Inferior parietal cortex (tissue), 1 donor: ENCODE measurements around the gene SH3PXD2B.
"Not testable (repeated sequence)": the region's sequence is repeated elsewhere in the genome, so short reads cannot be mapped to it uniquely, and the experiment has no call there.

Source experiments
- DNase-seq: peaks from one replicate; pipeline ENCODE4 v3.0.0-alpha.2; 2016; ENCODE audit errors: extremely low spot score

Gene SH3PXD2B

DNA sequence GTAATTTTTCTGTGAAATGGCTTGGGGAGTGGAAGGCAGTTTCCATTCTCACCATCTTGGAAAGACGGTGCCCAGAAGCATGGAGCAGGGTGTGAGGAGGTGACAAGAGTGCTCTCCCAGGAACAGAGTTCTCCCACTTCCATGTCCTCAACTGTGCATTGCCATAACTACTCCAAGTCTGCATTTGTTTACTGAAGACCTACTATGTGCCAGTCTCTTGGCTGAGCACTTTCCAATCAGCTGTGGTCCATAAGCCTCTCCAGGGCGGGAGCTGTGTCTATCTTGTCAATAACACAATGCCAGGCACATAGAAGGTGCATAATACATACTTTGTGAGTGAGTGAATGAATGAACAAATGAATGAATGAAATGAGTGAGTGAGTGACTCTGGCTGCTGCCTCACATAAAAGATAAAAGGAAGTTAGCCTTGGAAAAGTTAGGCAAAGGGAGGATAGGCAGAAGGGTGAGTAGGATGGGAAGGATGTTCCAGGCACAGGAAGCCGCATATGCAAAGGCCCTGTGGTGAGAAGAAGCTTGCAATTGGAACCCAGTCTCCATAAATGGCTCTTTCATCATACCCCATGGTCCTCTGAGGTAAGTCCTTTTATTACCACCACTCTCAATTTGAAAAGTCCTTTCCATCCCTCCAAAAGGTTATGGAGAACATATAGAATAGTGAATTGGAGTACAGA, 31.3 kb upstream of the SH3PXD2B start:
- DNase-seq, result no peak

DNA sequence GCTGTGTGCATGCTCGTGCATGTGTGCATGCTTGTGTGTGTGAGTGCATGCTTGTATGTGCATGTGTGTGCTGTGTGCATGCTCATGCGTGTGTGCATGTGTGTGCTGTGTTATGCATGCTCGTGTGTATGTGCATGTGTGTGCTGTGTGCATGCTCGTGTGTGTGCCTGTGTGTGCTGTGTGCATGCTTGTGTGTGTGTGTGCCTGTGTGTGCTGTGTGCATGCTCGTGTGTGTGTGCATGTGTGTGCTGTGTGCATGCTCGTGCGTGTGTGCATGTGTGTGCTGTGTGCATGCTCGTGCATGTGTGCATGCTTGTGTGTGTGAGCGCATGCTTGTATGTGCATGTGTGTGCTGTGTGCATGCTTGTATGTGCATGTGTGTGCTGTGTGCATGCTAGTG, 30.3 kb upstream of the SH3PXD2B start:
- DNase-seq, result no peak

DNA sequence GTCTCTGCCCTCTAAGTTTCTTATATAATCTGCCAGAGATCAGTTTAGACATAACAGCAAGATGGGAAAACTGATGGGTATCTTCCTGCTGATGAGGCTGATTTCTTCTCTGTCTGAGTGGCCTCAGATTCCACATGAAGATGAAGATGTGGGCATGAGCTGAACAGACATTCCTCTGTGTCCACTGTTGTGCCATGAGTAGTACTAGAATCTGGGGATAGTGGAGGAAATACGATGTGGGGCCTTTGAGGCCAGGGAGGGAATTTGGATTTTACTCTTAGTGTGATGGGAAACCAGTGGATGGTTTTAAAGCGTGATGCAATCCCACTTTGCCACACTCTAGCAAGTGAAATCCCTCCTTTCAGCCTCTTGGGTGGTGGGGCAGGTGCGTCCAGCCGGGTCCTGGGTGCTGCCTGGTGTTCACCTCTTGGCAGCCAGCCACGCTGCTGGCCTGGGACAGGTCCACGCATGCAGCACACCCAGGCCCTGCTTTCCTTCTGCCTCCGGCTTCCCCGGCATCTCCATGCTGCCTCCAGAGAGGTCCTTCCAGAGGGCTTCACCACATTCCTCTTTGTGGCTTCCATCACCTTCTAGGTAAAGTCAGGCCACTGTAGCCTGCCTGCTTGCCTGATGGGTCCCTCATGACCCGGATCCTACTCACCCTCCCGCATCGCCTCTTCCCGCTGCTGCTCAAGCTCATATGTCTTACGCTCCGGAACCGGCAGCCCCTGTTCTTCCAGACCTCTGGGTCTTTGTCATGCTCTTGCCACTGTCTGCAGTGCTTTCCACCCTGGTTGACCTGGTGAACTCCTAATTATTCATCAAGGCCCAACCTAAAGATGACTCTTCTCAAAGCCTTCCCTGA, 28.1 kb upstream of the SH3PXD2B start:
- DNase-seq, result no peak

DNA sequence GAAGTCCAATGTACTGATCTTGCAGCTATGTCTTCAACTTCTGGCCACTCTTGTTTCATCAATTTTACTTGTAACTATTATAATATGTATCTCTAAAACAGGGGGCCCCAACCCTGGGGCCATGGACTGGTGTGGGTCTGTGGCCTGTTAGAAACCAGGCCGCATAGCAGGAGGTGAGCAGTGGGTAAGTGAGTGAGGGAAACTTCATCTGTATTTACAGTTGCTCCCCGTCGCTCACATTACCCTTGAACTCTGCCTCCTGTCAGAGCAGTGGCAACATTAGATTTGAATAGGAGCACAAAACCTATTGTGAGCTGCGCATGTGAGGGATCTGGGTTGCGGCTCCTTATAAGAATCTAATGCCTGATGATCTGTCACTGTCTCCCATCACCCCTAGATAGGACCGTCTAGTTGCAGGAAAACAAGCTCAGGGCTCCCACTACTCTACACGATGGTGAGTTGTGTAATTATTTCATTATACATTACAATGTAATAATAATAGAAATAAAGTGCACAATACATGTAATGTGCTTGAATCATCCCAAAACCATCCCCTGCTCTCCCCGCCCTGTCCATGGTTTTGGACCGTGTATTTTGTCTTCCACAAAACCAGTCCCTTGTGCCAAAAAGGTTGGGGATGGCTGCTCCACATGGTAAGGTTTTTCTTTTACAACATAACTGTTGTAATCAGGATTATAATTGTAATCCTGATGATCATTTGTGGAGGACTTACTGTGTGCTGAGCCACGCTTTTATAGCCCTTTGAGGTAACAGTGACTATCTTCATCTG, 26.9 kb upstream of the SH3PXD2B start:
- no peak for DNase-seq

DNA sequence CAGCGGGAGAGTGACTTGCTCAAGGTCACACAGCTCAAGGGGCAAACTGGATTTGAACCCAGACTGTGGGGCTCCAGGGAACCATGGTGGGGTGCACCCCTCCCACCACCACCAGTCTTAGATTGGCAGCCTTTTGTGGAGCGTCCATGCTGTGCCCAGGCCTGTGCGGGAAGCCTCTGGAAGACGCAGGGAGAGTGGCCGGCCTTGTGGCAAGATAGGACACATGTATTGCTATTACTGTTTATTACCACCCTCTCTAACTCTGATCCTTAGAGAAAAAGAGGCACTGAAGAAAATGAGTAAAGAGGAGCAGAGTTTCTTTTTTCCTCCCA, 25.4 kb upstream of the SH3PXD2B start:
- no peak for DNase-seq

DNA sequence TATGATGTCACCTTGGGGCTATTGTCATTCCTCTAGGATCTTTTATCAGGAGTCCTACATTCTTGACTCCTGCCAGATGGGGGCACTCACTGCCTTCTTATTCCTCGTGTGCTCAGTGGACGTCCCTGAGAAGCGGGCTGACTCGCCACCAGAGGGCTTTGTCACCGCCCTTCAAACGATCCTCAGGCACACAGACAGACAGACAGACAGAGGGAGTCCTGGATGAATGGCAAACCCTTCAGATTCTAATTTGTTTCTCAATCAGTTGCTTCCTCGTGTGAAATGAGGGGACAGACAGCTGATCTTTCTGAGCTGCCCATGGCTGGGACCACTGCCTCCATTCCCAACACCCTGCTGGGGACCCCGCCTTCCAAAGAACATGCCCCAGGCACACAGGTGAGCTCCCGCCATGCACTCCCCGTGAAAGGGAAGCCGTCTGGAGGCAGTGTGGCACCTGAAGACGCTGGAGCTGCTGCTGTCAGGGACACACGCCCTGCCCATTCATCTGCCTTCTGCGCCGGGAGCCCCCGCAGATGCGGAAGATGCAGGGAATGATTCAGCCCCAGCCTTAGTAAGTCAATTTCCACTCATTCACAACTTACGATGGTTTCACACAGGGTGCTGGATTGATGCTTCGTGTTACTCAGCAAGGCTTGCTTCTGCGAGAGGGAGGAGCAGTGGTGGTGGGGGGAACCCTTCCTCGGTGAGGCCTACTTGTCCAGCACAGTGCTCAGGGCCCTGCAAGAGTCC, 24.9 kb upstream of the SH3PXD2B start:
- DNase-seq, result peak; percentile 95

DNA sequence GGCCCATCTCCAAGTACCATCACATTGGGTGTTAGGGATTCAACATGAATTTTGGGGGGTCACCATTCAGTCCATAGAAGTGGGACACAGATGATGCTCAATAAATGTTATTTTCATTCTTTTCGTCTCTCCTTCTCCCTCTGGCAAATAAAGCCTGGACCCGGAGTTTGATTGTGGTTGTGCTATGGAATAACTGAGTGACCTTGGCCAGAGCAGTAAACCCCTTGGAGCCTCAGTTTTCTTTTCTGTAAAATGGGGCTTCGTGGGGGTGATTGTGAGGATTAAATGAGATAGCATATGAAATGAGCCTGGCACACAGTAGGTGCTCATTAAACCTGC, 24.3 kb upstream of the SH3PXD2B start:
- not testable (repeated sequence) for DNase-seq

DNA sequence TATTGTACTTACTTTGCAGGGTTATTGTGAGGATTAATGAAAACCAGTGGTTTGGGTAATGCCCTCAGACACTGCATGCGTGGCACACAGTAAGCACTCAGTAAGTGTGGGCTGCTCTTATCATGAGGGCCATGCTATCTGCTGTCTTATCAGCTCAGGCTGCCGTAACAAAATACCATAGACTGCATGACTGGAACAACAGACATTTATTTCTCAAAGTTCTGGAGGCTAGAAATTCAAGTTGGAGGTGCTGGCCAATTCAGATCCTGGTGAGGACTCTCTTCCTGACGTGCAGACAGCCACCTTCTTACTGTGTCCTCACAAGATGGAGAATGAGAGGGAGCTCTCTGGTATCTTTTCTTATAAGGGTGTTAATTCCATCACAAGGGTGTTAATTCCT, 23.9 kb upstream of the SH3PXD2B start:
- no peak for DNase-seq

DNA sequence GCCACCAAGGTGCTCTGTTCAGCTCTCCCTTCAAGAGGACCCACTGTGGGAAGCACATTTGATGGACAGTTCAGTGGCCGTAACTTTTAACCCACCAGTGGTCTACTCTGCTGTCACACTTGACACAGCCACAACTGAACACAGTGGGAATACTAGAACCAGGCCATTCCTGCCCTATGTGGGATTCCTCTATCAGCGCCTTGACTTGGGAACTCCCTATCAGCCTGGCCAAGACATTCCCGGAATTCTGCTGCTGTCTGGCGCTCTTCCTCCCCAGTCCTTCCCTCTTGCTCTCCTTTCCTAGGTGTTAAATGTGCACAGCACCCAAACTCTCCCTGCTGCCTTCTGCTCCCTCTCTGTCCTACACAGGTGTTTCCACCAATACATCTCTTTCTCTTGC, 23.1 kb upstream of the SH3PXD2B start:
- no peak for DNase-seq

DNA sequence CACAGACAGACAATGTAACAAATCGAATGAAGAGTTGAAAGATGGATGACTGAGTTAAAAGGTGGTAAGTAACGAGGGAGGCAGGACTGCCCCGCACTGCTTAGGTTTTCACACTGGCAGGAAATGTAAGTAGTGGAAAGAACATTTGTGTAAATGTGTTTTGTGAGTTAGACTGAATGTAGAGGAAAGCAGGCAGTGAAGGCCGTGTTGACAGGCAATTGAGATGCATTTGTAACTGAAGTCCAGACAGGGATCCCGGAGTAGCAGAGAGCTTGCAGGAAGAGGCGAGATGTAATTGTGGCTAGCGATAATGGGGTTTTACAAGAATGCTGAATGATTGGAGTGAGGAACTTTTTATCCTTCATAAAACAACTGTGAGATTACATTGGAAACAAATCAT, 20.0 kb upstream of the SH3PXD2B start:
- DNase-seq, result no peak

DNA sequence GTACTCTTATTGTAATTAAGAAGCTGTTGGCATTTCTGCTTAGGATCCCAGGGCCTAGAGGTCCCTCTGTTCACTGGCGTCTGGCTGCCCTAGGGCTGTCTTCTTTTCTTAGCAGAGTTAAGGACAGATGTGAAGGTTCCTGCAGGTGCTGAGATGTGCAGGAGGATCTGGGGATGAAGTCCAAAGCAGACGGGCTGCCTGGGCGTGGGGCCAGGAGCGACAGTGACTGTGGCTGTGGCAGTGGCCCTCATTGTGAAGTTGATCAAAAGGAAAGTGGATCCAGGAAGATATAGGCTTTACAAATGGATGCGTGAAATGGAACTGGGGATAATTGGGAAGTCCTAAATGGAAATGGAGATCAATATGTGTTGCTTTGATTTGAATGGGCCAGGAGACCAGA, 19.1 kb upstream of the SH3PXD2B start:
- no peak for DNase-seq

DNA sequence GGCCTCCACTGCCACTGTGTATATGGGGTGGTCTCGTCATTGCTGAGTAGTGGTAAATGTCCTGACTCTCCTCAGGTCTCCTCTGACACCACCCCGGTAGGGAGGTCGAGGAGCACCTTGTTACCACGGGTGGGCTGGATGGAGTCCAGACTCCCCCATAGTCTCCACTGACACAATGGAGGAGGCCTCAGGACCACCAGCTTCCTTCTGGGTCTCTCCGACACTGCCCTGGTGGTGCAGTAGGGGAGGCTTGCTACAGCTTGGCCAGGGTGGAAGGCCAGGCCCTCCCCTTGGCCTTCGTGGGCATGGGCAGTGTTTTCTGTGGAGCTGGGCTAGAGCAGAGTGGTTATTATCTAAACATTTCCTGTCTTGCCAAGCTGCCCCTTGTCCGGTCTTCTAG, 15.4 kb upstream of the SH3PXD2B start:
- DNase-seq, result no peak

DNA sequence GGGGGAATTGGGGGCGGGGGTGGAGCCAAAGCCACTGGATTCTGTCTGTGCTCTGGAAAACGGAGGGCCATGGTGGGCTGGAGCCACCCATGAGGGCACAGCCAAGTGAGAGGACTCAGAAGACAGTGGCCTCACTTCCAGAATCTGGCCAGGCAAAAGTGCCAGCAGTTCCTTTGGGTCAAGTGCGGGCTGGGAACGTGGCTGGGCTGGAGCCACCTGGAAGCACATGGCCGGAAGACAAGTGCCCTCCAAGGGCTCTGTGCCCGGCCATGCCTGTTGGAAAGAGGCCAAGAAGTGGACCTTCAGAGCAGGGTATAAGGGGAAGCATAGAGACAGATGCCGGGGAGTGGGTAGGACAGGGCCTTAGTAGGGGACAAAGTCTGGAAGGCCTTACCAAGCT, 11.7 kb upstream of the SH3PXD2B start:
- DNase-seq, result no peak

DNA sequence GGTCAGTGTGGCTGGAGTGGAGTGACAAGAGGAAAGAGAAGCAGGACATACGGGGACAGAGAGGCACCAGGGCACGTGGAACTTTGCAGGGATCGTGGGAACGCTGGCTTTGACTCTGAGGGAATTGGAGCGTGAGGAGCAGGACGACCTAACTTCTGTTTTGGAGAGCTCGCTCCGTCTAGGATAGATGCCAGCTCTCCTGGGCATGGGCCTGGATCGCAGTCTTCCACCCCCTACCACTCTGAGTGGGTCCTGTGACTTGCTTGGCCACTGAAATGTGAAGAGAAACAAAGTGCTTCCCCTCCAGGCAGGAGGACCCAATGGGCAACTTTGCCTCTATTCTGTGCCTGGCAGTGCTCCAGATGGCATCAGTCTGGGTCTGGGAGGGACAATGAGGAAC, 8.7 kb upstream of the SH3PXD2B start:
- DNase-seq, result no peak

DNA sequence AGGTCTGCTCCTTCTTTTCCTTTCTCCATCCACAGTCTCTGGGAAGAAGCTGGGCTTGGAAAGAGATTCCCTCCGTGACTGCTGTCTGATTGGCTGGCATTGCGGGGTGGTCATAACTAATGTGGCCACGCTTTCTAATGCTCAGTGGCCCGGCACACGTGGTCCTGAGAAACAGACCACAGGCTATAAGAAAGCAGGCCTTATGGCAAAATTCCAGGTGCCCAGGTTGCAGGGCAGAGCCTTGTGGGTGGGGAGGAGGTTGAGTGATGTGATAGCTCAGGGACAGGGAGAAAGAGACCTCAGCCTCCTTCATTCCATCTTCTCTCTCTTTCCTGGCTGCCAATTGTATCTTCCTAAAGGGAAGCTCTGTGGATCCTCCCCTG, 5.4 kb upstream of the SH3PXD2B start:
- DNase-seq, result no peak

DNA sequence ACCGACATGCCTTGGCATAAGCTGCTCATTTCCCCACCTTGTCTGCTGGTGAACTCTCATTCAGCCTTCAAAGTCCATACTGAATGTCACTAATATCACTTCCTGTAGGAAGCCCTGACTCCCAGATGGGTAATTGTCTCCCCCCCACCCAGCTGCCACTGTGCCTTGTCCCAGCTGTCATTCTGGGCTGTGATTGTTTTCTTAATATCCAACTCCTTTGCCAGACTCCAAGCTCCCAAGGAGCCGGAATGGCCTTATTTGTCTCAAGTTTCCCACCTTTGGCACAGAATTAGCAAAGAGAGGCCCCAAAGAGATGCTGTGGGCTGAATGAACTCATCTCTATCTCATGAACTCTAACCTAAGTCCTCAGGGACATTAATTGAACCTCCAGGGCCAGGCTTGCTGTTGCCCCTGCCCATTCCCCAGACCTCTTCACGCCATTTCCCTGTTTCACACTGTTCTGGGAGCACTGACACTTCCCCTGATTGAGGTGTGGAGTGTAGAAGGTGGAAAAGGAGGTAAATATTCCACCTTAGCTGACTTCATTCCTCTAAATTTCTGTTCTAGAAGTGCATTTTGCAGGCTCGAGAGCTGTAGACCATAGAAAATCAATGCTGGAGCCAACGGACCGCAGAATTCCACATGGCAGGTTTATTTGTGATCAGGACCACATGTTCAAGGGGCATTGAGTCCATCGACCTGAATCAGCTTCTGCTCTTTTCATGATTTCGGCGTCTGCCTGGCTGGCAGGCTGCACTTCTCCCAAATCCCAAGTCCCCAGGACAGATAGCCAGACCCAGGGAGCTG, 4.9 kb upstream of the SH3PXD2B start:
- DNase-seq, result no peak

DNA sequence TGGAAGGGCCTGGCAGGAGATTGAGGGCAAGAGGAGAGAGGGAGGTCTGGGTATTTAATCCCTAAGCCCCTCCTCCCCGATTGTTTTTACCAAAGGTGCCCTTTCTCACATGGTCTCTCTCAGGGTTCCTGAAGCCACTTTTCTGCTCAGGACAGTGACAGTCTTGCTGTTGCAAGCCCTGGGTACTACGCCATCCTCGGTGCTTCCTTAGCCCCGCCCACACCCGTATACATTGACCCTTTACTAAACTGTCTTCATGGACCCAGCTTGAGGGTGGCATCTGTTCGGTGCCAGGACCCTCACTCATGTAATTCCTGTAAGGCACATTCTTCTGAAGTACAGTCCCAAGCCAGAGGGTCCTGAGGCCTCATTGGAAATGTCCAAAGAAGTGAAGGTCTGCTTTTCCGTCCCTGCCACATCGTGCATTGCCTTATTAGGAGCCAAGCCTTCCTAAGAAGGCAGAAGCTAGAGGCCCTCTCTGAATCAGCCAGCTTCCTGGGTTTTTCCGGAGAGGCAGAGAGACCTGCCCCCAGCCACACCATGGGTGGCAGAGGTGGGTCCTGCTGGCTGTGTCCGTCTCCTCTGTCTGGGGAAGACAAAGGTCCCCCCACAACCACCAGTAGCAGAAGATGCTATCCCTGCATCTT, 1.9 kb upstream of the SH3PXD2B start:
- DNase-seq, result no peak

DNA sequence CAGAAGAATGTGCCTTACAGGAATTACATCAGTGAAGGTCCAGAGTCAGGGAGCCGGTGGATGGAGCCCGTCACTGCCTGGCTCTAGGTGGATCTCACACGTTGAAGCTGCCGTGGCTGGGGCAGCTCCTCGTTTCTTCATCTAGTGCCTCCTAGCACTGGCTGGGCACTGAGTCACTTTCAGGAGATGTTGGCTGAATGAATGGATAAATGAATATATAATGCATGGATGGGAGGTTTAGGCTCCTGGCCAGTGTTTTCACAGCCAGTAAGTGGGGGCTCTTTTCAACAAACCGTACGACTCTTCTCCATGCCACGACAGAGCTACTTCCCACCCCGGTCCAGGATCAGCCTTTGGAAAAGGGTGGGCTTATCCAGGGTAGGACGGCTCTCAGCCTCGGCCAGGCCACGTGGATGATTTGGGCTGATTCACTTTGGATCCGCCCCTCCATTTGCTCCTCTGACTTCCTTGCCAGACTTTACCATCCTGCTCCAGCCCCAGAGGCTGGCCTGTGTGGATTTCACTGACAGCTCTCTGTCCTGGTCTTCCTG, 1.3 kb upstream of the SH3PXD2B start:
- no peak for DNase-seq

DNA sequence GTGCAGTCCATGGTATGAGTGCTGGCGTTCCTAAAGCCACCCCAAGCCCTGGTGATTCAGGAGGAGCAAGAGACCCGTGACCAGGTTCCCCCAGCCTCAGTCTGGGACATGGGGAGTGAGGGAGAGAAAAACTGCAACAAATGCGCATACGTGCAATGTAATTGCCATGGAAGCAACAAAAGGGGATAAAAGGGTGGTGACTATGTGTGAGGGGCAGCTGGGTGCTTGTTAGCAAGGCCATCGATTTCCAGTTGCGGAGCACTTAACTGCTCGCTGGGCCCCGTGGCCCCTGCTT, 709 bp upstream of the SH3PXD2B start:
- DNase-seq, result no peak

DNA sequence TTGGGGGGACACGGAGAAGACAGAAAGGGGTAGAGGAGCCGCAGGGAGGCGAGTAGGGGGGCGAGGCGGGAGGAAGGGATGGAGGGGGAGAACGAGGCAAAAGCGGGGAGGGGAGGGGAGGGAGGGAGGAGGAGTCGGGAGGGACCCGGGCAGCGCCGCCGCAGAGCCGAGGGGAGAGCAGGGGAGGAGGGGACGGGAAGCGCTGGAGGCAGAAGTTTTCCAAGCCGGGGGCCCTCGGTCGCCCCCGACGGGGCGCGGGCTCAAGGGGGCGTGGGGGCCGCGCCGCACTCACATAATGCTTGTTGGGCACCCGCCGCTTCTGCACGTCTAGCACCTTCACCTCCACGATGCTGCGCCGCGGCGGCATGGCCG, 353 bp downstream of the SH3PXD2B start:
- DNase-seq, result no peak
